ENCODE results near the gene ATP6V1B1.
A peak's percentile ranks its signal among the peaks of the same experiment; 100 is the strongest.

The ATP6V1B1 gene

DNA sequence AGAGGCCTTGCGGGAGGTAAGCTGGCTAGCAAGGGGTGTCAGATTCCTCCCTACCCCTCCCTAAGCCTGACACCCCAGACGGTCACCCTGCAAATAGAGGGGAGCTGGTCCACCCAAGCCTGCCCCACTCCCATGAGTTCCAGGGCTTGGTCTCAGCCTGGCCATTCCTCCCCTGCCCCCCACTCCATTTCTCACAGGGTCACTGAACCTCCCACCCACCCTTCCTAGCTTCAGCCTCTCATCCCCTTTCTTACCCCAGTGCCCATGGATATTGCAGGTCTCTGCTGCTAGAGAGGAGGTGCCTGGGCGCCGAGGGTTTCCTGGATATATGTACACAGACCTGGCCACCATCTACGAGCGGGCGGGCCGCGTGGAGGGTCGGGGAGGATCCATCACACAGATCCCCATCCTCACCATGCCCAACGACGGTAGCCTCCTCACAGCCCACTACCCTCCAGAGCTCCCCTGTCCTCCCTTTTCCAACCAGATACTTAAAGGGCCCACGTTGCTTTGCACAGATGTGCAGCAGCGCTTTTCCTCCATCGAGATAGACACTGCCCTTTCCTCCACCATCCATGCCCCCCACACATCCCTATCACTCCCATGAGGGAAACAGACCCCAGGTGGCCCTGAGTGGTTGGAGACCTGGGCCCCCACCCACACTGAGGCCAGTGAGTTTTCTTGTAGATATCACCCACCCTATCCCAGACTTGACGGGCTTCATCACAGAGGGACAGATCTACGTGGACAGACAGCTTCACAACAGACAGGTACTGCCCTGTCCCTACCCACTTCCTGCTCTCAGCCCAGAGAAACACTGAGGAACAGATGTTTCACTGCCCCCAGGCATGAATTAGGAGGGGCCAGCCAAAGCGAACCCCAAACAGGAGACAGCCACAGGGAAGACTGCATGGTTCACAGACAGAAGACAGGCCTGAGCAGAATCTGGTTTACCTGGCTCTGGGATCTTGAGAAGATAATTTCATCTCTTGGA is 27.5 kb downstream of the ATP6V1B1 start:
- H3K27ac ChIP-seq: no peak overlapping the region
- DNase-seq (ENCODE audit: low read depth, low spot score): no peak

DNA sequence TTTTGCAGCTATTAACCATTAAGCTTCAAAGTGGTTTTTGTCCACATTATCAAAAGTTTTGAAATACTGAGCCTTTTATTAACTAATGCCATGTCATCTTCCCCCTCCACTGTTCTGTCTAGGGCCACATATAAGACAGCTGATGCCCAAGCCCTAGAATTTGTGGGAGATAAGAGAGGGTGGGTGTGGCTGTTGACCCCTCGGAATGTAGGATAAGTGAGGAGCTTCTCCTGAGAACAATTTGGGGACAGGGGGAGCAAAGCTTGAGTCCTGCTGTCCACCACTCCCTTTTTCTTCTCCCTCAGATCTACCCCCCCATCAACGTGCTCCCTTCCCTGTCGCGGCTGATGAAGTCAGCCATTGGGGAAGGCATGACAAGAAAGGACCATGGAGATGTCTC is 28.4 kb downstream of the ATP6V1B1 start:
- no peak for DNase-seq (ENCODE audit: low read depth, low spot score)
- no peak overlapping the region for H3K27ac ChIP-seq

DNA sequence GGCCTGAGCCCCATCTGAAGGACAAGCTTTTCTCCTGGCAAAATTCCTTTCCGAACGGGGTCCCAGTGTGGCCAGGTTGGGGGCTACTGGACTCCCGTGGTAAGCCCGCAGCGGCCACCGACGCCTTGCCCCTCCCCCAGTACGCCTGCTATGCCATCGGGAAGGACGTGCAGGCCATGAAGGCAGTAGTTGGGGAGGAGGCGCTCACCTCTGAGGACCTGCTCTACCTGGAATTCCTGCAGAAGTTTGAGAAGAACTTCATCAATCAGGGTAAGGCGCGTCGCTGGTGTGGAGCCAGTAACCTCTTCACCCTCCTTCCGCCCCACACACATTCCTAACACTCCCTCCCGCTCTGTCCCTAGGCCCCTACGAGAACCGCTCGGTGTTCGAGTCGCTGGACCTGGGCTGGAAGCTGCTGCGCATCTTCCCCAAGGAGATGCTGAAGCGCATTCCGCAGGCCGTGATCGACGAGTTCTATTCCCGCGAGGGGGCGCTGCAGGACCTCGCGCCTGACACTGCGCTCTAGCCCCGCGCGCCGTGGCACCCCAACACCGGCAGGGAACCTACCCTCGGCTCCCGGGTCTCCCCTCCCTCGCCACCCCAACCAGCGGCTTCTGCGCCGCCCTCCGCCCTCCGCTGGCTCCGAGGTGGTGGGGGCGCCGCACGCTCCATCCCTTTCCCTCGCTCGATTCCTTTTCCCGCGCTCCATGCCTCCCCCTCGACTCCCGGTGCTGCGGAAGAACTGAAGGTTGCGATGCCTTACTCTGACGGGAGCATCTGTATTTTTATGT is 29.1 kb downstream of the ATP6V1B1 start:
- no peak overlapping the region for H3K27ac ChIP-seq

DNA sequence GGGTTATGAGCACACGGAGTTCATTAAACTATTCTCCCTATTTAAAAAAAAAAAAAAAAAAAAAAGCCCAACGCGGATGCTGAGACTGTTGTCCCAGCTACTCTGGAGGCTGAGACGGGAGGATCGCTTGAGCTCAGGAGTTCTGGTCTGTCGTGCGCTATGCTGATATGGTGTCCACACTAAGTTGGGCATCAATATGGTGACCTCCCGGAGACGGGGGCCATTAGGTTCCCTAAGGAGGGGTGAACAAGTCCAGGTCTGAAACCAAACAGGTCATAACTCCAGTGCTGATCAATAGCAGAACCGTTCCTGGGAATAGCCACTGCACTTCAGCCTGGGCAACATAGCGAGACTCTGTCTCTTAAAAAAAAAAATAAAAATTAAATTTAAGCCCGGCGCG is 29.8 kb downstream of the ATP6V1B1 start:
- no peak for DNase-seq (ENCODE audit: low read depth, low spot score)
- H3K27ac ChIP-seq: no peak overlapping the region

More for the DNA sequence above, 29.1 kb downstream of the ATP6V1B1 start:
- no peak for DNase-seq (ENCODE audit: low read depth, low spot score)

DNA sequence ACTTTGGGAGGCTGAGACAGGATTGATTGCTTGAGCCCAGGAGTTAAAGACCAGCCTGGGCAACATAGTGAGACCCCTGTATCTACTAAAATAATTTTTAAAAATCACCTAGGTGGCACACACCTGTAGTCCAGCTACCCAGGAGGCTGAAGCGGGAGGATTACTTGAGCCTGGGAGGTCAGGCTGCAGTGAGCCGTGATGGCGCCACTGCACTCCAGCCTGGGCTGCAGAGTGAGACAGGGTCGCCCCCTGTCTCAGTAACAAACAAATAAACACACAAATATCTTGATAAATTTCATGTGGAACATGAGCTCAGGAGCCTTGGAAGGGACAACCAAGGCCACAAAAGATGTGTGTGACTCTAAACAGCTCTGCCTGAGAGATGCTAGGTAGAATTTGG is 31.0 kb downstream of the ATP6V1B1 start:
- no peak for DNase-seq (ENCODE audit: low read depth, low spot score)
- no peak overlapping the region for H3K27ac ChIP-seq

DNA sequence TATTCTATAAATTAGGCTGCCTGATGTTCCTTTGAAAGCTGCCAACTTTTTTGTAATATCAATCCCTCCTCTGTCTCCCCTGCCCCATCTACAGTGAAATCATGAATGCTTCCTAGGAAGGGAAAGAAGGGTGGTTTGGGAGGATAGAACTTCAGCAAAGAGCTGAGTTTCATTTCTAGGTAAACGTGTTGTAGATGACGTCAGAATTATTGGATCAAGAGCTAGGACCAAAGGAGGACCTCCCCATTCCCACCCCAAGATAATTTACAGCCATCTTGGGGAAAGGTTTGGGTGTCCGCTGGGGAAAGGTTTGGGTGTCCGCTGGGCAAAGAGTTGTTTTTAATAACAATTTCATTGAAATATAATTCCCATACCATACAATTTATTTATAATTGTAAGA is 31.5 kb downstream of the ATP6V1B1 start:
- H3K27ac ChIP-seq: no peak overlapping the region
- DNase-seq (ENCODE audit: low read depth, low spot score): no peak

DNA sequence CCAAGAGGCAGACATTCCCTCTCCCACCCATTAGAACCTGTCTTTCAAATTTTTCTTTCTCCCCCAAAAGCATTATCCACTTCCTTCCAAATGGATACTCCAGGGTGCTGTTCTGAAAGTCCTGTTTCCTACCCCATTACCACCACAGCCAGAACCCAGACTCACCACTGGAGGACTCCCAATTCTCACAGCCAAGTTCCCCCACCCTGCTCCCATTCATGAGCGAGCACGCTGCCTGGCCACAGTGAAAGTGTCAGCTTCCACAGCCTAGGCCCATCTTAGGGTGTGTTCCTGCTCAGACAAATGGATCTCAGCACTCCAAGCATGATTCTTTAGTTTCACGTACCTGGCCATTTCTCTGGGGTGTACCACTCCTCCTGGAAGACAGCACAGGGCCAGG is 38.9 kb downstream of the ATP6V1B1 start:
- DNase-seq (ENCODE audit: low read depth, low spot score): no peak

DNA sequence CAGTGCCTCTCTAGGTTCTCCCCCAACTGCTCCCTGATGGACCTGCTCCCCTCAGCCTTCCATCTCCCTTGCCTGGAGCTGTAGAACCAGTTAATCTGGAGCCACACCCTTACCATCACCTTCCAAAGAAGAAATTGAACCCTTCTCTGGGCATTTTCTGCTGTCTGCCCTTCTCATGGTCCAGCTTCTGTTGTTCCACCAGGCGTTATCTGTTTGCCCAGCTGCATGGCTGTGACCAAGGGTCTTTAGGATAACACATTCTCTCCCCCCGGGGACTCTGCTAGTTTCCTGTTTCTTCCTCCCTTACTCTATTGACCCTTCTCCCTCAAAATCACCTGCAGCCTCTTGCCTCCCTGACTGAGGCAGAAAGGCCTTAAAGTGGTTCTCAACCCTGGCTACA is 39.5 kb downstream of the ATP6V1B1 start:
- DNase-seq (ENCODE audit: low read depth, low spot score): no peak
- no peak overlapping the region for H3K27ac ChIP-seq

More for the DNA sequence above, 38.9 kb downstream of the ATP6V1B1 start:
- no peak overlapping the region for H3K27ac ChIP-seq

DNA sequence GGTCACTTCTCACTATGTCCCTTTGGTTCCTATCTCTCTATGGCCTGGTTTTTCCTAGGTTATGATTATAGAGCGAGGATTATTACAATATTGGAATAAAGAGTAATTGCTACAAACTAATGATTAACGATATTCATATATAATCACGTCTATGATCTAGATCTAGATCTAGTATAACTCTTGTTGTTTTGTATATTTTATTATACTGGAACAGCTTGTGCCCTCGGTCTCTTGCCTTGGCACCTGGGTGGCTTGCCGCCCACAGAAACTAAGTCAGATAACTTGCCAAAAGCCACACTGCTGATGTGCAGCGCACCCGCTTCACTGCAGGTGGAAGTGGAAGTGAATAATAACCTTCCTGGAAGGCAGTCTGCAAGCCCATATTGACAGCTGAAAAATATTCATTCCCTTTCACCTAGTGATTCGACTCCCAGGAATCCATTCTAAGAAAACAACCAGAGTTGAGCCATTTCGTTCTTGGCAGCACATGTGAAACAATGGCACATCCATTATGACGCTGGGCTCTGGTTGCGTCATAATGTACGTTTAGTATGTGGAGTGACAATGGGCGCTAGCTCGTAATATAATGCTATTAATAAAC is 42.0 kb downstream of the ATP6V1B1 start:
- H3K27ac ChIP-seq: peak overlapping the region; percentile 26
- DNase-seq (ENCODE audit: low read depth, low spot score): peak; percentile 56

DNA sequence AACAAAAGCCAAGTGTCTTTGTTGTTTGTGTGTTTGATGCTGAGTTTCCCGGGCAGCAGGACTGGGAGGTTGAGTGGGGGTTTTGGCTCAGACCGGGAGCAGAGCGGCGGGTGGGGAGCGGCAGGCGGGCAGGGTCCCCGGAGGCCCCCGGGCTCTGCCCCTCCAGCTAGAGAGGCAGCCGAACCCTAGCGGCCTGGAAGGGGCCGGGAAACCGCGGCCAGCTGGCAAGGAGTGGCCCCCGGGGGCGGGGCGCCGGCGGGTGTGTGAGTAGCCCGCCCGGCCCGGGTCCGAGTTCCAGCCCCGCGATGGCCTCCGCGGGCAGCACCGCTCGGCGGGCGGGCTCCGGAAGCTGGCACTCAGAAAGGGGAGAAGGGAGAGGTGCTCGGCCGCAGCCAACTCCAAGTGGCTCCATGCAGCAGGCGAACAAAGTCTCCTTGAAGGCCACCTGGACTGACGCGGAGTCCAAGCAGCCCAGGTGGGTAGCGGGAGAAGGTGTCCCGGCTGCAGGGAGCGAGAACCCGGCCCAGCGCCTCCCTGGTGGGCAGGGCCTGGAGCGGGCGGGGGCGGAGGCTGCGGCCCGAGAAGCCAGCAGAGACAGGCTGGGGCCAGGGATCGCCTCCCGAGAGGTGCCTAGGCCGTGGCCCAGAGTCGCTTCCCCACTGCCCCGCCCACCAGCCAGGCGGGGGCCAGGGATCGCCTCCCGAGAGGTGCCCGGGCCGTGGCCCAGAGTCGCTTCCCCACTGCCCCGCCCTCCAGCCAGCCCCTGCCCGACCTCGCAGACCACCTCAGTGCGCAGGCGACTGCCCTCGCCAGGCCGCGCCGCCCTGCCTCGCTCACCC is 42.9 kb downstream of the ATP6V1B1 start, which contains the start of gene ANKRD53:
TSS of gene ANKRD53 (plus strand) at position 290 of the 839 bp plus-strand sequence. CDS start at position 306, 16 bp downstream.
- DNase-seq (ENCODE audit: low read depth, low spot score): no peak
- H3K27ac ChIP-seq: peak within 1 kb of the TSS; percentile 26

DNA sequence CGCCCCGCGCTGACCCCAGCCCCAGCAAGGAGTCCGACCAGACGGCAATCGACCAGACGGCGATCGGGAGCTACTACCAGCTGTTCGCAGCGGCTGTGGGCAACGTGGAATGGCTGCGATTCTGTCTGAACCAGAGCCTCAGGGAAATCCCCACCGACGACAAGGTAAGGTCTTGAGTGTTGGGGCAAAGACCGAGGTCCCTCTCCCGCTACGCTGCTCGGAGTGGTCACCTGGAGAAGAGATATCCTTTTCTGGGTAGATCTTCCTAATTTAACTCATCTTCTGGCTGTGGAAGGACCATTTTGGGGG is 43.4 kb downstream of the ATP6V1B1 start:
- H3K27ac ChIP-seq: no peak overlapping the region
- no peak for DNase-seq (ENCODE audit: low read depth, low spot score)

DNA sequence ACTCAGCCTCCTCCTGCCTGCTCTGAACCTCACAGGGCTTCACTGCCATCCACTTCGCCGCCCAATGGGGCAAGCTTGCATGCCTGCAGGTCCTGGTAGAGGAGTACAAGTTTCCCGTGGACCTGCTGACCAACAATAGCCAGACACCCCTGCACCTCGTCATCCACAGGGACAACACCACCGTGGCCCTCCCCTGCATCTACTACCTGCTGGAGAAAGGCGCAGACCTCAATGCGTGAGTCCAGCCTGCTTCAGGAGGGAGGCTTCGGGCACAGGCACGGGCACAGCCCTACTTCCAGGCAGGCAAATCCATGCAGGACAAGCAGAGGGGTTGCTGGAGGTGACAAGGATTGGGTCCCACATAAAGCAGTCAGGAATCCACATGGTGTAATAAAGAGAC is 43.9 kb downstream of the ATP6V1B1 start:
- no peak overlapping the region for H3K27ac ChIP-seq
- no peak for DNase-seq (ENCODE audit: low read depth, low spot score)

DNA sequence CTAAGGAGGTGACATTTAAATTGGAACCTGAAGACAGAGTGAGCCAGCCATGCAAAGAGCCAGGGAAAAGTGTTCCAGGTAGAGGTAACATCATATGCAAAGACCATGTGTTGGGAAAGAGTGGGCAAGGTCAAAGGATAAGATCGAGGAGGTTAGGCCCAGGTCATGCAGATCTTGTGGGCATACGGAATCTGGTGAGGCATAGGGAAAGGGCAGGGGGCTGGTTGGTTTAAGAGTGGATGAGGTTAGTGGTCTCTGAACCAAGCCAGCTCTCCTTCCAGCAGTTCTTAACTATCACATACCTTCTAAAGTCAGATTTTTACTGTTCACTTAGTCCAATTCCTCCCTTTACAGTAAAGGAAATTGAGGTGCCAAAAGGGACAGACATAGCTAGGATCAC is 45.7 kb downstream of the ATP6V1B1 start:
- no peak overlapping the region for H3K27ac ChIP-seq
- no peak for DNase-seq (ENCODE audit: low read depth, low spot score)

DNA sequence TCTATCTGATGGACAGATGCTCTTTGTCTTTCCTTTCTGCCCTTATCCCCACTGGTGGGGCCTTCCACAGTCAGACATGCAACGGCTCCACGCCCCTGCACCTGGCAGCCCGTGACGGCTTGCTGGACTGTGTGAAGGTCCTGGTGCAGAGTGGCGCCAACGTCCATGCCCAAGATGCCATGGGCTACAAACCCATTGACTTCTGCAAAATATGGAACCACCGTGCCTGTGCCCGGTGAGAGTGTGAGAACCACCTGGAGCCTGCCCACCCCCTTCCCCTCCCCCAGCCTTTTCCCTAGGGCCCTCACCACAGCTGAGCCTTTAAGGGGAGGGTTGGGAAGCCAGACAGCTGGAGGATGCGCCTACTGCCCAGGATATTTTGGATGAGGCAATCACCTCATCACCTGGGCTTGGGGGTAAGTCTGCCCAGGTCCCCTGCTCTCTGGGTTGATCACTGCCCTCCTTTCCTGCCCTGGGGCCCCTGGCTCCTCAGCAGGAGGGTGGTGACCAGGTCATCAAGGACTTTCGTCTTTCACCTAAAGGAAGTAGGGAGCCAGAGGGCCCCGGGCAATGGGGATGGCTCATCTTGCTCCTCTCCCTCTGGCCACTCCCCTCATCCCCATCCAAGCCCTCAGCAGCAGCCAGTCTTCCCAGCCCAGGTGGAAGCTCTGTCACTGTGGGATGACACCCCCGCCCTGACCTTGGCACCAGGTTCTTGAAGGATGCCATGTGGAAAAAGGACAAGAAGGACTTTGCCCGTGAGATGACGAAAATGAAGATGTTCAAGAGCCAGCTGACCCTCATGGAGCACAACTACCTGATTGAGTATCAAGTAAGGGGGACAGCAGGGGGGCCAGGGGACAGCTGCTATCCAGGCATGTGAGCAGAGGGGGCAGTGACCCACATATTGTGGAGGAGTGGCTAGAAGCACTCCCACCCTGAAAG is 46.4 kb downstream of the ATP6V1B1 start:
- H3K27ac ChIP-seq: no peak overlapping the region
- DNase-seq (ENCODE audit: low read depth, low spot score): no peak

DNA sequence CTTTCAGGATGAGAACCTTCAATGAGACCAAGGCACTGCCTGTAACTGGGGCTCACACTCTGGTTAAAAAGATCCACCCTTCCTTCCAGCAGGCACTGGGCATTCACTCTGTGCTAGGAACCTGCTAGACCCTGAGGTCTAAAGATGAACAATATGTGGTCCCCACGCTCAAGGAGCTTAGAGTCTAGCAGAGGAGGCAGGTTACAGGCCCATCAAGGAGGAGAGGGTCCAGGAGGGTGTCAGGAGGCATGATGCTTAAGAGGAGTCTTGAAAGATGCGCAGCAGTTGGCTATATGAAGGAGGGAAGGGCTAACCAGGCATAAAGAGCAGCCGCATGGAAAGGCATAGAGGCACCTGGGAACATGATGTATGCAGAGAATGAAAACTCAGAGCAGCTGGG is 47.3 kb downstream of the ATP6V1B1 start:
- no peak for DNase-seq (ENCODE audit: low read depth, low spot score)
- no peak overlapping the region for H3K27ac ChIP-seq

DNA sequence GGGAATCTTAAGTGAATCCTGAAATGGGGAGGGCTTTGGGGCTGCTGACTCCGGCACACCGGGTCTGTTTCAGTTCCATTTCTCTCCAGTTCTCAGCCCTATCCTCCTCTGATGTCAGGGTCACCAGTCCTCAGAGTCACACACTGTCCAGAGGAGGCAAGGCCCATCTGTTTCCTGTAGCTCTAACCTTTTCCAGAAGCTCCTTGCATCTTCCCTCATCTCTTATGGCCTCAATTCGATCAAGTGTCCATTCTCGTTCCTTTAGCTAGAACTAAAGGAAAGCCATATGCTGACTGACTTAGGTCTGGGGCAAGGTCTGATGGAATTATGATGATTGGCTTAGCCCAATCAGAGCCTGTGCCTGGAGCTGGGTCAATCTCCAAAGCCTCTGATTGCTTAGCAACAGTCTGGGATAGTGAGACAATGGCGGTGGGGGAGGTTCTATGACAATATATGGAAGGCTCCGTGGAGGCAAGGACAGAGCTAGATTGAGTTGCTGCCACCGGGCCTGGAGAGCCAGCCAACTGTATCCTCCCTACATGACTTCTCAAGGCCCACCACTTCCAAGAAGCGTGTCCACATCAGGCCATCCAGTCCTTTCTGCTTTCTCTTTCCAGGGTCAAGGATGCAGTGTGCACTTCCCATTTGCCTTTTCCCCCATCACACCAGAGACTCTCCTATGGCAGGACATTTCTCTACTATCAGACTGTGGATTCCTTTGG is 48.0 kb downstream of the ATP6V1B1 start:
- no peak overlapping the region for H3K27ac ChIP-seq
- no peak for DNase-seq (ENCODE audit: low read depth, low spot score)

DNA sequence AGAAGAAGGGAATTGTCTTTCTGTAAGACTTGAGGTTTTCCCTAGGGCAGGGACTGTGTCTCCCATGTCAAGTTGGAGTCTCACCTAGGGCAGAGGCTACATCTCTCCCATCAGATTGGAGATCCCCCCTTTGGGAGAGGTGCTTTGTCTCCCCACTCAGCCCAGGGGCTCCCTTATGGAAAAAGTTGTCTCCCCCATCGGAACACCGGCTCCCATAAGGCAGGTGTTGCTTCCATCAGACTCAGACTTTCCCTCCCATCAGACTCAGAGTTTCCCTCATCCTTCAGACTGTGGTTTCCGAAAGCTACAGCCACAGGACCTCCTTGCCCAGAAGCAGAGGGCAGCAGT is 48.5 kb downstream of the ATP6V1B1 start:
- H3K27ac ChIP-seq: no peak overlapping the region
- no peak for DNase-seq (ENCODE audit: low read depth, low spot score)

DNA sequence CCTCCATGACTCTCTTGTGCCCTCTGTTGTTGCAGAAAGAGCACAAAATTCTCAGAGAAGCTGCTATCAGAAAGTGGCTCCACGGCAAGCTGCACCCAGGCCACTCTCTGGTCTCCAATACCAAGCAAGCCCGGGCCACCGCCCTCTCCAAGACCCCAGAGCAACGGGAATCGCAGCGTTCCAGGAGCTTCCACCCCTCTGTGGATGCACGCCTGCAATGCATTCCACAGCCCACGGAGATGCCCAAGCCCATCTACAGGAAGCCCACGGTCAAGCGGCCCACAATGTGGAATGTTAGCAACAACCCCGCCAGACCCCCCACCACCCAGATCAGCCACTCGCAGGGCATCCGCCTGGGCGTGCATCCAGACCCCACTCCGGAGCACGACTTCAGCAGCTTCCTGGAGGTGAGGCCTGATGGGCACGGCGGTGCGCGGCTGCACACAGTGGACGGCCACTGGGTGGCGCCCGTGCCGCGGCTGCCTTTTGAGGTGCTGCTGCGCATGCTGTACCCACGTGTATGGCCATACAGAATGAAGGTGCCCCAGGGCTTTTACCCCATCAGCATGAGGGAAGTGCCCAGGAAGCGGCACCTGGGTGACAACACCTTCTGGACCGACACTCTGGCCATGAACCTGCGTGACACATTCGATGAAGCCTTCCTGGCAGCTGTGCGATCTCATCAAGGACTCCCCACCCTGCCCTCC is 49.0 kb downstream of the ATP6V1B1 start:
- H3K27ac ChIP-seq: no peak overlapping the region
- DNase-seq (ENCODE audit: low read depth, low spot score): no peak
